HEK293T (cell line): ENCODE results near the gene RPS6KA5.

Source experiments
- CTCF ChIA-PET: fragments of 350-600 bp; formaldehyde crosslinking; extraction: SDS; loops from one replicate; lab custom pipeline; 2021; ENCODE audit warnings: antibody characterized with exemption, inconsistent platforms; lab: Yijun Ruan, JAX
- POLR2A ChIA-PET: fragments of 350-600 bp; formaldehyde crosslinking; extraction: SDS; loops from one replicate; lab custom pipeline; 2020; ENCODE audit warnings: antibody characterized with exemption, inconsistent platforms; lab: Yijun Ruan, JAX
- DNase-seq: peaks from one replicate; pipeline ENCODE4 v3.0.0; 2012; ENCODE audit warnings: mixed read lengths; ENCODE audit errors: extremely low spot score
- ARNT ChIP-seq: fragments of 450-650 bp; IDR thresholded peaks from 2 replicates; pipeline ENCODE4 v1.6.1; 2017; ENCODE audit warnings: mild to moderate bottlenecking
- BHLHE40 ChIP-seq: fragments of 450-650 bp; IDR thresholded peaks from 2 replicates; pipeline ENCODE4 v1.6.1; 2016; ENCODE audit warnings: mild to moderate bottlenecking, moderate library complexity, borderline replicate concordance
- CTBP1 ChIP-seq: fragments of 450-650 bp; IDR thresholded peaks from 2 replicates; pipeline ENCODE4 v1.6.1; 2016; ENCODE audit warnings: borderline replicate concordance
- ELF4 ChIP-seq: fragments of 450-650 bp; IDR thresholded peaks from 2 replicates; pipeline ENCODE4 v1.6.1; 2017; ENCODE audit warnings: antibody characterized with exemption
- FOXA1 ChIP-seq: fragments of 450-650 bp; IDR thresholded peaks from 2 replicates; pipeline ENCODE4 v1.6.1; 2016; ENCODE audit warnings: mild to moderate bottlenecking
- FOXK2 ChIP-seq: fragments of 450-650 bp; IDR thresholded peaks from 2 replicates; pipeline ENCODE4 v1.6.1; 2016; ENCODE audit warnings: mild to moderate bottlenecking
- FOXM1 ChIP-seq: fragments of 450-650 bp; IDR thresholded peaks from 2 replicates; pipeline ENCODE4 v1.6.1; 2017; ENCODE audit warnings: mild to moderate bottlenecking, borderline replicate concordance
- HDGF ChIP-seq: fragments of 450-650 bp; IDR thresholded peaks from 2 replicates; pipeline ENCODE4 v1.6.1; 2017; ENCODE audit warnings: antibody characterized with exemption, borderline replicate concordance
- L3MBTL2 ChIP-seq: fragments of 450-650 bp; conservative IDR thresholded peaks from 2 replicates; pipeline ENCODE4 v1.6.1; 2016; ENCODE audit warnings: mild to moderate bottlenecking
- LEF1 ChIP-seq: fragments of 450-650 bp; IDR thresholded peaks from 2 replicates; pipeline ENCODE4 v1.6.1; 2017; ENCODE audit warnings: mild to moderate bottlenecking, borderline replicate concordance
- NFRKB ChIP-seq: fragments of 450-650 bp; IDR thresholded peaks from 2 replicates; pipeline ENCODE4 v1.6.1; 2016; ENCODE audit warnings: mild to moderate bottlenecking, moderate library complexity
- PKNOX1 ChIP-seq: fragments of 450-650 bp; IDR thresholded peaks from 2 replicates; pipeline ENCODE4 v1.6.1; 2016
- SP1 ChIP-seq: fragments of 450-650 bp; IDR thresholded peaks from 2 replicates; pipeline ENCODE4 v1.6.1; 2017
- SUZ12 ChIP-seq: fragments of 450-650 bp; IDR thresholded peaks from 2 replicates; pipeline ENCODE4 v1.6.1; 2016; ENCODE audit warnings: mild to moderate bottlenecking
- TARDBP ChIP-seq: fragments of 450-650 bp; IDR thresholded peaks from 2 replicates; pipeline ENCODE4 v1.6.1; 2016
- ZNF384 ChIP-seq: fragments of 450-650 bp; IDR thresholded peaks from 2 replicates; pipeline ENCODE4 v1.6.1; 2016

The RPS6KA5 gene

DNA sequence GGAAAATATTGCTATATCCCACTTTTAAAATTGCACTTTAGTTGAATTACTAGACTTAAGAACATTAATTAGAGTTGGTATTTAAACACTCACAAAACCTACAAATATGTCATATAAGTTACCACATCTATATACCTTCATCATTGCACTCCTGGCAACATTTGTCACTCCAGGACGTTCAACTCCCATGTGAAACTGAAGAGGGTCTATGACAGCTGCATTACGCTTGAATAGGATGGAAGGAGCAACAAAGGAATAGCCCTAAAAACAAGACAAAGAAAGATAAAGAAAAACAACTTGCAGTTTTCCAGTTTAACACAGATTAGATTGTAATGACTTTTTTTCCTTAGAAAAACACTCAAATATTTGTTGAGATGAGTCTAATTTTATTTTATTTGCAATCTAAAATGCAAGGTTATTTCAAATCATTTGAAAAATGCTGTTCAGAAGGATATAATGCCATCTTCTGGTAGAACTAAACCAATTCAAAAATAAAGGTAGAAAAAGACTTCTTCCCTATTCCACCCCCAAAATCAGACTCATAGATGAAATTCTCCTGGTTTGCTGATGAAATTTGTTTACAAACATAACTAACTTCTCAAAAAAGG is 159.9 kb downstream of the RPS6KA5 start:
- TF ChIP-seq LEF1, result no peak
- TF ChIP-seq BHLHE40, result no peak
- no peak for TF ChIP-seq HDGF
- no peak for TF ChIP-seq FOXA1
- no peak for TF ChIP-seq TARDBP
- no peak for TF ChIP-seq SUZ12
- no peak for TF ChIP-seq L3MBTL2
- no peak for TF ChIP-seq SP1
- no peak for DNase-seq
- ChIA-PET POLR2A (no interaction called here), CTCF (no interaction called here)

- POLR2A ChIA-PET, result no interaction called here
- CTCF ChIA-PET, result no interaction called here
- DNase-seq, result no peak
Measured at GRCh38 chr14:90897022-90897421, 163.4 kb downstream of the RPS6KA5 start.

GRCh38 chr14:90894241-90894640 is 166.2 kb downstream of the RPS6KA5 start:
- TF ChIP-seq ARNT (no peak), BHLHE40 (no peak), L3MBTL2 (no peak), HDGF (no peak), FOXM1 (no peak), SUZ12 (no peak), LEF1 (no peak), FOXA1 (no peak), CTBP1 (no peak), FOXK2 (no peak)
- CTCF ChIA-PET, result interaction anchor here (1.0 to 1.1 kb wide), 2 partner anchors 9 to 10 kb away, joined by 3 to 4 read pairs; no protein-coding TSS in a partner anchor
- DNase-seq, result no peak
- POLR2A ChIA-PET, result no interaction called here

More at GRCh38 chr14:90897022-90897421, 163.4 kb downstream of the RPS6KA5 start:
- no peak for TF ChIP-seq FOXK2
- no peak for TF ChIP-seq LEF1

DNA sequence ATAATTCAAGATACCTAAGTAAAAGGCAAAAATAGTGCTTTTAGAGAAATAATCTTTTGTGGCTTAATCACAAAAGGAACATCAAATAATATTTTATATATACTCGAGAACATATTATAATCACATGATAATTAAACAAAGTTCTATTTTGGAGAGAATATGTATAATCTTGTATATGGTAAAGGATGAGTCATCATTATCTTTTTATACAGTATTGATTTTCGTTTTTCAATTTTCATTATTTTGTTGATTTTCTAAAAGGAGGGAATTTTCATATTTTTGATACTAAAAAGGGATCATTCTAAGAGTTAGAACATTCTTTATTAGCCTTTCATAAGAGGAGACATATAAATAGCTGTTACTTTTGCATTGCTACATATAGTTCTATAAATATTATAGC is 166.9 kb downstream of the RPS6KA5 start:
- no peak for TF ChIP-seq FOXM1
- TF ChIP-seq L3MBTL2, result no peak
- TF ChIP-seq CTBP1, result no peak
- no peak for TF ChIP-seq BHLHE40
- TF ChIP-seq PKNOX1, result no peak
- no peak for TF ChIP-seq ARNT
- no peak for TF ChIP-seq ZNF384
- TF ChIP-seq TARDBP, result no peak
- no peak for TF ChIP-seq SP1
- TF ChIP-seq FOXK2, result no peak
- TF ChIP-seq SUZ12, result no peak
- TF ChIP-seq HDGF, result no peak
- ChIA-PET POLR2A (no interaction called here), CTCF (no interaction called here)
- no peak for DNase-seq

DNA sequence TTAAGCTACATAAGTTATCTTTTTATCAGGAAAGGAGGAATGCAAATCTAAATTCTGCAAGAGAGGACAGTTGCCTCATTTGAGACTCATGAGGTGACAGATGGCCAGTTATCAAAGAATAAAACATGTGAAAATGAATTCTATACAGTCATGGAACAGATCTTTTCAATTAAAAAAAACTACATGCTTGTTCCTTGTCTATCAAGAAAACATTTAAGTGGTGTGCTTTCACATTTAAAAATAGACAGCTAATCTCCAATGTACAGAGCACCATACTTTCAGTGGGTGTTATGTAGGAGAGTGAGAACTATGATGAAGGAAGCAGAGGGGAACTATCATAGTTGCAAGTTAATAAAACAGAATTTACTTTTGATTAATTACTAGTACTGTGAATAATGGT is 167.5 kb downstream of the RPS6KA5 start:
- POLR2A ChIA-PET, result no interaction called here
- CTCF ChIA-PET, result interaction anchor here (1.1 kb wide), 1 partner anchor 10 kb away, joined by 7 read pairs; no protein-coding TSS in a partner anchor
- TF ChIP-seq PKNOX1, result no peak
- no peak for TF ChIP-seq HDGF
- no peak for TF ChIP-seq ZNF384
- TF ChIP-seq BHLHE40, result no peak
- TF ChIP-seq CTBP1, result no peak
- TF ChIP-seq NFRKB, result no peak
- no peak for TF ChIP-seq ELF4
- no peak for TF ChIP-seq LEF1
- TF ChIP-seq FOXM1, result no peak
- TF ChIP-seq TARDBP, result no peak
- no peak for TF ChIP-seq SUZ12
- DNase-seq, result no peak

DNA sequence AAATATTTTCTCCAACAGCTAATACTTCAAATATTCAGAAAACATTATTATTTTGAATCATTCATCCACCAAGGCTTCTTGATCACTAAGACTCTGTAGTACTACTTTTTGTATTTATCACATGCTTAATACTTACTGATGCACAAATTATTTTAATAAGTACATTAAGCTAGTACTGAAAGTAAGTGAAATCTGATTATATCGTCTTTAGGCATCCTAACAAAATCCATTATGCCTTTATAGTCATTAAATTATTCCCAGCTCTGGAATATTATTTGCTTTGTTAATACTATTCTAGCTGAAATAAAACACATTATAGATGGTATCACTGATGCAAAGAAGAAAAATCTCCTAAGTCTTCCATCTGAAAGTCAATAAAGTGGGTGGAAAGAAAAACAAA is 169.1 kb downstream of the RPS6KA5 start:
- no peak for DNase-seq
- ChIA-PET CTCF (interaction anchor here (1.2 kb wide), 1 partner anchor 282 kb away, joined by 5 read pairs; no protein-coding TSS in a partner anchor), POLR2A (no interaction called here)
- no peak for TF ChIP-seq ARNT
- no peak for TF ChIP-seq ELF4
- no peak for TF ChIP-seq PKNOX1
- TF ChIP-seq NFRKB, result no peak
- no peak for TF ChIP-seq BHLHE40
- TF ChIP-seq SP1, result no peak
- TF ChIP-seq FOXK2, result no peak
- no peak for TF ChIP-seq FOXM1
- TF ChIP-seq CTBP1, result no peak
